HFFc6 (cell line): Measurements from ENCODE around the gene TBX3. TPM values are rescaled to one million over a fixed set of nuclear protein-coding genes. Genes with fewer than 3 reads are reported as not detected.
"Not testable (repeated sequence)": the region's sequence is repeated elsewhere in the genome, so short reads cannot be mapped to it uniquely, and the experiment has no call there.

Experiments used
- DNase-seq: peaks from one replicate; pipeline ENCODE4 v3.0.0-alpha.2; 2018
- H3K27ac Mint-ChIP-seq: 2 replicates; pipeline ENCODE4 v1.8.0; 2020; ENCODE audit warnings: mild to moderate bottlenecking, mixed read lengths
- H3K27me3 Mint-ChIP-seq: 2 replicates; pipeline ENCODE4 v1.8.0; 2021; ENCODE audit warnings: mild to moderate bottlenecking, moderate library complexity, mixed read lengths; ENCODE audit not compliant: insufficient read depth
- H3K36me3 Mint-ChIP-seq: 2 replicates; pipeline ENCODE4 v1.8.0; 2021; ENCODE audit warnings: low read depth, mixed read lengths
- H3K4me1 Mint-ChIP-seq: 2 replicates; pipeline ENCODE4 v1.8.0; 2020; ENCODE audit warnings: low read depth, mixed read lengths
- H3K4me3 Mint-ChIP-seq: 2 replicates; pipeline ENCODE4 v1.8.0; 2020; ENCODE audit warnings: mild to moderate bottlenecking, moderate library complexity, mixed read lengths
- H3K9me3 Mint-ChIP-seq: 2 replicates; pipeline ENCODE4 v1.8.0; 2020; ENCODE audit warnings: mild to moderate bottlenecking, mixed read lengths
- total RNA-seq, 6 experiments: library from RNA; stranded (reverse); fragmentation: NEBNext Ultra II Directional; extraction: Animal tissue kit (Norgen Biotek cat#: 25700); gene quantifications; 2 replicates in 1 of 6; 3 replicates in 5 of 6; pipeline ENCODE4 v1.2.3, GENCODE V29; 2021
- TF ChIP-seq, protein P1 (sequence below): fragments of 200-600 bp; sonication (generic); IDR thresholded peaks from 2 replicates; pipeline ENCODE4 v1.5.0; 2021; ENCODE audit warnings: antibody characterized with exemption, mild to moderate bottlenecking

The TBX3 gene
- total RNA-seq, 6 experiments from 2014 or later: 108 to 145 (median 127) TPM

DNA sequence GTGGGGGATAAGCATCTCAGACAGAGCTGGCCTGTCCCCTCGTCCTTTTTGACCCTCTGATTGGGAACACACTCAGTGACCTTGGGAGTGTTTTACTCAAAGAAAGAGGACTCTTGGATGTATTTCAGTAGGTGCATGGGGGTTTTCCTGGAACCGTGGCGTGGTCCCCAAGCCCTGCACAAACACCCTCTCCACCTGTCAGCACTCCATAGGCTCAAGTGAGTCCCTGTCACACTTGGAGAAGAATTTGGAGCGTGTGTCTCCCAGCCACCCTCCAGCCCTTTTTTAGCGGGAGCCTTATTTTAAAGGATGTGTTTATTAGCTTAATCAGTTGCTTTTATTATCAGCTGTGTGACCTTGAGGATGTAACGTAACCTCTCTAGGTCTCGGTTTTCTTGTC is 37.3 kb upstream of the TBX3 start:
- Mint-ChIP-seq H3K9me3 (no peaks in the 10 kb centered on the region), H3K27me3 (peaks cover 2% of the 10 kb centered on the region; the same call in 1 of the 2 replicates), H3K27ac (no peak overlapping the region), H3K4me1 (no peaks in the 10 kb centered on the region), H3K4me3 (no peak overlapping the region), H3K36me3 (no peaks in the 10 kb centered on the region)
- TF ChIP-seq, protein P1, sequence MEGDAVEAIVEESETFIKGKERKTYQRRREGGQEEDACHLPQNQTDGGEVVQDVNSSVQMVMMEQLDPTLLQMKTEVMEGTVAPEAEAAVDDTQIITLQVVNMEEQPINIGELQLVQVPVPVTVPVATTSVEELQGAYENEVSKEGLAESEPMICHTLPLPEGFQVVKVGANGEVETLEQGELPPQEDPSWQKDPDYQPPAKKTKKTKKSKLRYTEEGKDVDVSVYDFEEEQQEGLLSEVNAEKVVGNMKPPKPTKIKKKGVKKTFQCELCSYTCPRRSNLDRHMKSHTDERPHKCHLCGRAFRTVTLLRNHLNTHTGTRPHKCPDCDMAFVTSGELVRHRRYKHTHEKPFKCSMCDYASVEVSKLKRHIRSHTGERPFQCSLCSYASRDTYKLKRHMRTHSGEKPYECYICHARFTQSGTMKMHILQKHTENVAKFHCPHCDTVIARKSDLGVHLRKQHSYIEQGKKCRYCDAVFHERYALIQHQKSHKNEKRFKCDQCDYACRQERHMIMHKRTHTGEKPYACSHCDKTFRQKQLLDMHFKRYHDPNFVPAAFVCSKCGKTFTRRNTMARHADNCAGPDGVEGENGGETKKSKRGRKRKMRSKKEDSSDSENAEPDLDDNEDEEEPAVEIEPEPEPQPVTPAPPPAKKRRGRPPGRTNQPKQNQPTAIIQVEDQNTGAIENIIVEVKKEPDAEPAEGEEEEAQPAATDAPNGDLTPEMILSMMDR: no peak
- no peak for DNase-seq

GRCh38 chr12:114713466-114714215 is 29.7 kb upstream of the TBX3 start:
- DNase-seq: no peak
- no peak overlapping the region for H3K4me3 Mint-ChIP-seq
- no peaks in the 10 kb centered on the region for H3K4me1 Mint-ChIP-seq
- H3K27ac Mint-ChIP-seq: no peak overlapping the region
- TF ChIP-seq, protein P1: no peak
- H3K36me3 Mint-ChIP-seq: no peaks in the 10 kb centered on the region
- H3K9me3 Mint-ChIP-seq: peaks cover 4% of the 10 kb centered on the region; the same call in 1 of the 2 replicates
- H3K27me3 Mint-ChIP-seq: peaks cover 9% of the 10 kb centered on the region

DNA sequence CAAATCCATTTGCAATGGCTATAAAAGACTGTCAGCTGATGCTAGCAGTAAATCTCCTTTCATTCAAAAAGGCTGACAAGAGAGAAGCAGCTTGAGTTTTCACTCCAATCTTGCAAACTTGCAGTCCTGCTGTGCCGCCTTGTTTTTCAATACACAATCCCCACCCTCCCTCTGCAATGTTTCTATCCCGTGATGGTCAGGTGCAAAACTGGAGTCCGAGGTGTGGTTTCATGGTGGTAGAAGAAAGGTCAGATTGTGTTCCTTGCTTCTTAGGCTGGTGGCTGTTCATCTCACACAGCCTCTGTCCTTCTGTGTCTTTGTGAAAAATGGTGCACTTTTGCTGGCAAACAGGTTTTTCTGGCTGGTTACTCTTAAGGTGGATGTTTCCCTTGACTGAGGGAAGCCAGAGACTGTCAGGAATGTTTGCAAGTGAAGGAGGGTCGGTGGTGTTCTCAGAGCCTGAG is 27.7 kb upstream of the TBX3 start:
- H3K27me3 Mint-ChIP-seq: peaks cover 6% of the 10 kb centered on the region
- H3K27ac Mint-ChIP-seq: no peak overlapping the region
- no peak overlapping the region for H3K4me3 Mint-ChIP-seq
- peaks cover 4% of the 10 kb centered on the region; the same call in 1 of the 2 replicates for H3K9me3 Mint-ChIP-seq
- TF ChIP-seq, protein P1: no peak
- no peaks in the 10 kb centered on the region for H3K36me3 Mint-ChIP-seq
- DNase-seq: no peak
- H3K4me1 Mint-ChIP-seq: no peaks in the 10 kb centered on the region

GRCh38 chr12:114710151-114710550 is 26.2 kb upstream of the TBX3 start:
- Mint-ChIP-seq H3K9me3 (peaks cover 4% of the 10 kb centered on the region; the same call in 1 of the 2 replicates), H3K36me3 (no peaks in the 10 kb centered on the region), H3K27me3 (peaks cover 6% of the 10 kb centered on the region), H3K27ac (no peak overlapping the region), H3K4me1 (no peaks in the 10 kb centered on the region), H3K4me3 (no peak overlapping the region)
- TF ChIP-seq, protein P1: no peak
- DNase-seq: no peak

- Mint-ChIP-seq H3K9me3 (peaks cover 4% of the 10 kb centered on the region; the same call in 1 of the 2 replicates), H3K36me3 (no peaks in the 10 kb centered on the region), H3K4me1 (peaks cover 4% of the 10 kb centered on the region), H3K4me3 (no peak overlapping the region), H3K27me3 (peaks cover 6% of the 10 kb centered on the region), H3K27ac (no peak overlapping the region)
- DNase-seq: no peak
- TF ChIP-seq, protein P1: no peak
Measured at GRCh38 chr12:114709112-114709511, 25.1 kb upstream of the TBX3 start.

DNA sequence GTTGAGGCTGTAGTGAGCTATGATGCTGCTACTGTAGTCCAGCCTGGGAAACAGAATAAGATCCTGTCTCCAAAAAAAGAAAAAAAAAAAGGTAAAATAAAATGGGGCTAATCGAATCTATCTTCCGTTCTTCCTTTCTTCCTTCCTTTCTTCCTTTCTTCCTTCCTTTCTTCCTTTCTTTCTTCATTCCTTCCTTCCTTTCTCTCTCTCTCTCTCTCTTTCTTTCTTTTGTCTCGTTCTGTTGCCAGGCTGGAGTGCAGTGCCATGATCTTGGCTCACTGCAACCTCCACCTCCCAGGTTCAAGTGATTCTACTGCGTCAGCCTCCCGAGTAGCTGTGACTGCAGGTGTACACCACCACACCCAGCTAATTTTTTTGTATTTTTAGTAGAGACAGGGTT is 24.6 kb upstream of the TBX3 start:
- H3K4me1 Mint-ChIP-seq, H3K36me3 Mint-ChIP-seq, H3K27me3 Mint-ChIP-seq, H3K9me3 Mint-ChIP-seq, H3K27ac Mint-ChIP-seq, H3K4me3 Mint-ChIP-seq, DNase-seq: not testable (repeated sequence)
